ENCODE data around the gene GDF15.

- TF ChIP-seq POLR2A (IDR thresholded peaks at IDR 0.05; ENCODE audit: low read length) (peak; percentile 11; the same call in 1 of the 2 replicates), EP300 (IDR thresholded peaks at IDR 0.05) (no peak), CTCF (IDR thresholded peaks at IDR 0.05) (no peak), ZNF302 (CRISPR knock-in tag; IDR thresholded peaks at IDR 0.05) (no peak)
- TF ChIP-seq, protein P1, sequence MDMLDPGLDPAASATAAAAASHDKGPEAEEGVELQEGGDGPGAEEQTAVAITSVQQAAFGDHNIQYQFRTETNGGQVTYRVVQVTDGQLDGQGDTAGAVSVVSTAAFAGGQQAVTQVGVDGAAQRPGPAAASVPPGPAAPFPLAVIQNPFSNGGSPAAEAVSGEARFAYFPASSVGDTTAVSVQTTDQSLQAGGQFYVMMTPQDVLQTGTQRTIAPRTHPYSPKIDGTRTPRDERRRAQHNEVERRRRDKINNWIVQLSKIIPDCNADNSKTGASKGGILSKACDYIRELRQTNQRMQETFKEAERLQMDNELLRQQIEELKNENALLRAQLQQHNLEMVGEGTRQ (IDR thresholded peaks at IDR 0.05), result no peak
Measured at GRCh38 chr19:18386543-18387271, 749 bp downstream of the GDF15 start.

Data from A549 (cell line).